Fibroblast of peridontal ligament (primary cell): ENCODE data around the gene NCAM1.

ENCODE experiments used
- DNase-seq: peaks from one replicate; pipeline ENCODE4 v3.0.0-alpha.2; 2010; ENCODE audit errors: extremely low read depth

The NCAM1 gene

GRCh38 chr11:113131036-113131775 is 170.0 kb downstream of the NCAM1 start:
- no peak for DNase-seq

GRCh38 chr11:113133071-113133470 is 171.9 kb downstream of the NCAM1 start:
- no peak for DNase-seq

GRCh38 chr11:113134626-113135025 is 173.4 kb downstream of the NCAM1 start:
- no peak for DNase-seq

- no peak for DNase-seq
Measured at GRCh38 chr11:113137713-113138529, 176.7 kb downstream of the NCAM1 start.

- DNase-seq: no peak
Measured at GRCh38 chr11:113138731-113139130, 177.5 kb downstream of the NCAM1 start.

- DNase-seq: no peak
Measured at GRCh38 chr11:113141010-113141409, 179.8 kb downstream of the NCAM1 start.

GRCh38 chr11:113142508-113142907 is 181.3 kb downstream of the NCAM1 start:
- DNase-seq: no peak

GRCh38 chr11:113147249-113147648 is 186.0 kb downstream of the NCAM1 start:
- DNase-seq: no peak

- no peak for DNase-seq
Measured at GRCh38 chr11:113148076-113148475, 186.9 kb downstream of the NCAM1 start.

- DNase-seq: no peak
Measured at GRCh38 chr11:113148652-113149051, 187.4 kb downstream of the NCAM1 start.

GRCh38 chr11:113151521-113151920 is 190.3 kb downstream of the NCAM1 start:
- no peak for DNase-seq

- DNase-seq: no peak
Measured at GRCh38 chr11:113152500-113152899, 191.3 kb downstream of the NCAM1 start.

- DNase-seq: no peak
Measured at GRCh38 chr11:113153847-113154246, 192.6 kb downstream of the NCAM1 start.

GRCh38 chr11:113159988-113160807 is 199.0 kb downstream of the NCAM1 start:
- no peak for DNase-seq

- DNase-seq: no peak
Measured at GRCh38 chr11:113160808-113161124, 199.5 kb downstream of the NCAM1 start.

GRCh38 chr11:113161711-113162591 is 200.7 kb downstream of the NCAM1 start:
- DNase-seq: no peak

GRCh38 chr11:113162592-113162962 is 201.4 kb downstream of the NCAM1 start:
- DNase-seq: peak; percentile 38

GRCh38 chr11:113163291-113164030 is 202.2 kb downstream of the NCAM1 start:
- DNase-seq: peak; percentile 87

- no peak for DNase-seq
Measured at GRCh38 chr11:113166280-113166679, 205.1 kb downstream of the NCAM1 start.

GRCh38 chr11:113167599-113167998 is 206.4 kb downstream of the NCAM1 start:
- no peak for DNase-seq
